Right lung (tissue), 5 donors: Measurements from ENCODE around the gene MAST3. TPM values are rescaled to one million over a fixed set of nuclear protein-coding genes. Genes with fewer than 3 reads are reported as not detected.
"Not testable (repeated sequence)": the region's sequence is repeated elsewhere in the genome, so short reads cannot be mapped to it uniquely, and the experiment has no call there.

Experiments used
- DNase-seq, 2 donors: peaks; one replicate each; pipeline ENCODE4 v3.0.0-alpha.2; 2013
- polyA plus RNA-seq, 5 donors: library from polyadenylated mRNA; unstranded; fragments of 120-200 nt; gene quantifications; one replicate each; pipeline versions ENCODE4 v1.2.1 to v1.2.3, GENCODE V29; 2013; ENCODE audit warnings: inconsistent platforms in 1 of 5, low replicate concordance in 1 of 5; ENCODE audit not compliant: insufficient read length in 5 of 5, insufficient read depth in 1 of 5

MAST3 gene
- polyA plus RNA-seq, 5 donors: 3.8 to 10.3 (median 6.1) TPM

GRCh38 chr19:18137657-18138339, 40.2 kb downstream of the MAST3 start:
- no peak for DNase-seq

- DNase-seq: no peak
These were observed 42.9 kb downstream of the MAST3 start for GRCh38 chr19:18140473-18140872.

- DNase-seq: no peak
These were observed 43.5 kb downstream of the MAST3 start for GRCh38 chr19:18141031-18141430.

- DNase-seq: no peak
These were observed 46.3 kb downstream of the MAST3 start for GRCh38 chr19:18143902-18144301.

- no peak for DNase-seq
These were observed 46.8 kb downstream of the MAST3 start for GRCh38 chr19:18144361-18144760.

- no peak for DNase-seq
These were observed 47.3 kb downstream of the MAST3 start for GRCh38 chr19:18144906-18145305.

- DNase-seq: no peak
These were observed 47.9 kb downstream of the MAST3 start for GRCh38 chr19:18145391-18145999.

GRCh38 chr19:18147396-18147795, 49.8 kb downstream of the MAST3 start:
- DNase-seq: no peak

GRCh38 chr19:18149596-18149975, 52.0 kb downstream of the MAST3 start:
- no peak for DNase-seq

- no peak for DNase-seq
These were observed 53.4 kb downstream of the MAST3 start for GRCh38 chr19:18150776-18151624.

GRCh38 chr19:18152442-18152816, 54.9 kb downstream of the MAST3 start:
- peak; percentile 94 to 97 for DNase-seq

GRCh38 chr19:18152817-18153555, 55.4 kb downstream of the MAST3 start, which contains the start of gene PIK3R2:
PIK3R2 (plus strand) TSS chr19:18153163; CDS start chr19:18155880, 2,717 bp downstream.
- DNase-seq: peak; percentile 99

GRCh38 chr19:18153556-18154134, 56.1 kb downstream of the MAST3 start:
- DNase-seq: no peak

- DNase-seq: no peak
These were observed 57.8 kb downstream of the MAST3 start for GRCh38 chr19:18155095-18156087.

GRCh38 chr19:18156268-18156667, 58.7 kb downstream of the MAST3 start:
- DNase-seq: no peak

- DNase-seq: peak; percentile 86 to 89
These were observed 59.4 kb downstream of the MAST3 start for GRCh38 chr19:18156841-18157464.

- no peak for DNase-seq
These were observed 60.0 kb downstream of the MAST3 start for GRCh38 chr19:18157465-18158063.

- DNase-seq: no peak
These were observed 60.9 kb downstream of the MAST3 start for GRCh38 chr19:18158467-18158866.

GRCh38 chr19:18159059-18159616, 61.6 kb downstream of the MAST3 start:
- not testable (repeated sequence) for DNase-seq
